ENCODE results near the gene LARP1B. TPM values are rescaled to one million over a fixed set of nuclear protein-coding genes. Genes with fewer than 3 reads are reported as not detected.

LARP1B gene
- total and polyA plus RNA-seq, 9 of the 15 experiments (the other 6 are each of a cell fraction or from before 2014, with no cell fraction given): 19.2 to 59.7 (median 37.9) TPM

- TF ChIP-seq GABPB1 (CRISPR knock-in tag; IDR thresholded peaks at IDR 0.05) (no peak), FOXK2 (conservative IDR thresholded peaks at IDR 0.05 in 1 of 2, IDR thresholded peaks at IDR 0.05 in 1 of 2; ENCODE audit: low read depth in 2 of 2) (no peak), CREB3 (tag; conservative IDR thresholded peaks at IDR 0.05; ENCODE audit: low read depth) (no peak), CBX1 (IDR thresholded peaks at IDR 0.05; ENCODE audit: low read depth) (no peak)
These were observed 74.3 kb downstream of the LARP1B start (continued) for GRCh38 chr4:128135391-128135790.

- H3K4me1 ChIP-seq (replicated peaks in 1 of 2; ENCODE audit: control insufficient read depth in 2 of 2, insufficient read depth in 2 of 2, low read length in 2 of 2): no peaks in the 10 kb centered on the region
- TF ChIP-seq SREBF1 (IDR thresholded peaks at IDR 0.05; ENCODE audit: borderline replicate concordance, low read depth, low read length) (no peak), TEAD1 (CRISPR knock-in tag; IDR thresholded peaks at IDR 0.05) (no peak), GATAD2B (IDR thresholded peaks at IDR 0.05; ENCODE audit: borderline replicate concordance) (no peak), HMBOX1 (IDR thresholded peaks at IDR 0.05) (no peak), SIN3A (IDR thresholded peaks at IDR 0.05; ENCODE audit: borderline replicate concordance in 2 of 2, control insufficient read depth in 1 of 2, low read depth in 2 of 2, low read length in 2 of 2) (no peak), SMARCB1 (IDR thresholded peaks at IDR 0.05; ENCODE audit: insufficient read length, low read depth) (no peak), SPI1 (IDR thresholded peaks at IDR 0.05; ENCODE audit: borderline replicate concordance, low read depth, low read length) (no peak)
- FAIRE-seq (no peak), DNase-seq (ENCODE audit: extremely low read depth in 1 of 4, low spot score in 3 of 4) (no peak), ATAC-seq (no peak)
- H3K4me3 ChIP-seq: no peak overlapping the region
- no peaks in the 10 kb centered on the region; the same call in 1 of the 2 replicates for H3K9me3 ChIP-seq (replicated peaks; ENCODE audit: control insufficient read depth, insufficient read depth, low read depth, low read length)
- ChIA-PET CTCF (ENCODE audit: low intra/inter-chr PET ratio) (no interaction called here), POLR2A (interaction anchor here (1.3 kb wide), 1 partner anchor 21 kb away, joined by 3 read pairs; no protein-coding TSS in a partner anchor)
- H3K36me3 ChIP-seq (ENCODE audit: control insufficient read depth, insufficient read depth, low read length): 0 out of 3 replicates have a peak, but pooled peaks cover 5% of the 10 kb centered on the region
- H3K79me2 ChIP-seq (ENCODE audit: control insufficient read depth, insufficient read depth, low read length): no peaks in the 10 kb centered on the region
- no peak overlapping the region for H3K4me2 ChIP-seq (ENCODE audit: insufficient read depth, low read length)
- no peak overlapping the region for H2AFZ ChIP-seq (ENCODE audit: low read depth, low read length)
- no peaks in the 10 kb centered on the region for H4K20me1 ChIP-seq (replicated peaks; ENCODE audit: control insufficient read depth, insufficient read depth, low read length)
- no peaks in the 10 kb centered on the region for H3K27me3 ChIP-seq (ENCODE audit: control insufficient read depth in 2 of 2, insufficient read depth in 2 of 2, low read length in 2 of 2)
- BruUV-seq (replicated peaks): no TSS peak
- no peak overlapping the region for H3K9ac ChIP-seq (ENCODE audit: insufficient read depth in 1 of 2, low read depth in 2 of 2, low read length in 2 of 2)
- in situ Hi-C loops (cut with MboI): no loop called here
- no peaks in the 10 kb centered on the region for H3K9me1 ChIP-seq (ENCODE audit: control insufficient read depth, insufficient read depth, low read length)
- no peak overlapping the region for H3K27ac ChIP-seq (ENCODE audit: extremely low read depth, low read depth, low read length)
- intact Hi-C loops (cut with micrococcal nuclease): no loop called here
These were observed 80.8 kb downstream of the LARP1B start for GRCh38 chr4:128141866-128142265.
